ENCODE data around the gene DEAF1.

Gene DEAF1

GRCh38 chr11:620935-621814 lies 73.8 kb downstream of the DEAF1 start:
- no peak for DNase-seq

DNA sequence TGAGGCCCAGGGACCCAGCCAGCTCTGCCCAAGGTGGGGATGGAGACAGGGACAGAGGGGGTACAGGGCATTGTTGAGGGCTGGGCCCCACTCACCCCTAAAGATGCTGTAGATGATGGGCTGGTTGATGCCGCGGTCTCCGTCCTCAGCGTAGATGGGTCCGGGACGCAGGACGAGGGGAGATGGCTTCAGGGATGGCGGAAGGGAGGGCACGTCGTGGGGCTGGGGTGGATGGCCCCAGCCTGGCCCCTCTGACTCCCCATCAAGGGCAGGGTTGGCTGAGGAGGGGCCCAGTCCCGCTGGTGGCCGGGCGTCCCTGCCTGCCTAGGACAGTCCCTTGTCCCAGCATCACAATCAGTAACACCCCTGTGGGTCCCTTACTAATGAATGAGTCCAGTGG lies 74.8 kb downstream of the DEAF1 start:
- no peak for DNase-seq

DNA sequence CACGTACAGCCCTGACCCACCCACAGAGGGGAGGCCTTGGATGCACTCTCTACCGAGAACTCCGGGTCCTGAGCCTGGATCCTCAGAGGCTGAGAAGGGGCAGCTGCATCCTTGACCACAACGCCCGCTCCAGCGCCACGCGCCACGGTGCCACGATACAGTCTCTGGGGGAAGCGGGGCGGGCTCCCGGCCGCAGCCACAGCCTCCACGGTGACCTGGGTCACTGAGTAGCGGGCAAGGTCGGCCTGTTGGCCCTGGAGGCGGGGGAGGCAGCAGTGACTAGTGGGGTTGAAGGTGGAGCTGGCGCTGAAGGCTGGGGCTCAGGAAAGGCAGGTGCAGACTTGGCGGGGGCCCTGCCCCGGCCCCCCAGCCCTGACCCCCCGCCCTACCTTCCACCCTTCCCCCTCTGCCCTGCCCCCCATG lies 75.4 kb downstream of the DEAF1 start:
- DNase-seq, result no peak

GRCh38 chr11:618856-619627 lies 76.0 kb downstream of the DEAF1 start:
- no peak for DNase-seq

DNA sequence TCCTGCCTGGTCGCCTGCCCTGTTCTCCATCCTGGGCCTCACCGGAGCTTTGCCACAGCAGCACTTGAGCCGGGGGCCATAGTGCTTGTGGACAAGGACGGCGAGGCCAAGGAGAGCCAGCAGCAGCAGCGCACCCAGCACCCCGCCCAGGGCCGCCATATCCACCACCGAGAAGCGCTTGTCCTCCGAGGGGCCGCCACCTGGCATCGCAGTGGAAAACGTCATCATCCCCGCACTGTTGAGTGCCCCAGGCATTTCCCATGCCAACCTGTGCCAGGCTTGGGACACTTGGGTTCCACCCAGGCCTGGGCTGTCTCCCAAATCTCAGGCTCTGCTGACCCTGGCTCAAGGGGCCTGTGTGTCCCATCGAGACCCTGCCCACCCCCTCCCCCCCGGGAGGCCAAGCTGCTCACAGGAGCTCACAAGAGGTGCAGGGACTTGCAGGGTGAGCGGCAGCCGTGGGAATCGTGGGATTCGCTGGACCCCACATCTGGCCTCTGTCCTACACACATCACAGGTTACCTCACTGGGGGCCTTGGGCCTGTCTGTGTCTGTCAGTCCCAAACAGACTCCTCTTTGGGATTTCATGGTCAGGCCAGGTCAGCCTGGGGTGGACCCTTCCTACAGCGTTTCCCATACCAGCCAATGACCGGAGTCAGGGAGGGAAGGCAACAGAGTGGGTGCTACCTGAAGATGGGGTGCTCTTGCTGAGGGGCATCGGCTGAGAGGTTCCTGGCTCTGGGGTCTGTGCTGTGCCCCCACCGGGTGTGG lies 76.9 kb downstream of the DEAF1 start:
- DNase-seq, result no peak

- no peak for DNase-seq
Observed at GRCh38 chr11:617199-617911, 77.7 kb downstream of the DEAF1 start.

DNA sequence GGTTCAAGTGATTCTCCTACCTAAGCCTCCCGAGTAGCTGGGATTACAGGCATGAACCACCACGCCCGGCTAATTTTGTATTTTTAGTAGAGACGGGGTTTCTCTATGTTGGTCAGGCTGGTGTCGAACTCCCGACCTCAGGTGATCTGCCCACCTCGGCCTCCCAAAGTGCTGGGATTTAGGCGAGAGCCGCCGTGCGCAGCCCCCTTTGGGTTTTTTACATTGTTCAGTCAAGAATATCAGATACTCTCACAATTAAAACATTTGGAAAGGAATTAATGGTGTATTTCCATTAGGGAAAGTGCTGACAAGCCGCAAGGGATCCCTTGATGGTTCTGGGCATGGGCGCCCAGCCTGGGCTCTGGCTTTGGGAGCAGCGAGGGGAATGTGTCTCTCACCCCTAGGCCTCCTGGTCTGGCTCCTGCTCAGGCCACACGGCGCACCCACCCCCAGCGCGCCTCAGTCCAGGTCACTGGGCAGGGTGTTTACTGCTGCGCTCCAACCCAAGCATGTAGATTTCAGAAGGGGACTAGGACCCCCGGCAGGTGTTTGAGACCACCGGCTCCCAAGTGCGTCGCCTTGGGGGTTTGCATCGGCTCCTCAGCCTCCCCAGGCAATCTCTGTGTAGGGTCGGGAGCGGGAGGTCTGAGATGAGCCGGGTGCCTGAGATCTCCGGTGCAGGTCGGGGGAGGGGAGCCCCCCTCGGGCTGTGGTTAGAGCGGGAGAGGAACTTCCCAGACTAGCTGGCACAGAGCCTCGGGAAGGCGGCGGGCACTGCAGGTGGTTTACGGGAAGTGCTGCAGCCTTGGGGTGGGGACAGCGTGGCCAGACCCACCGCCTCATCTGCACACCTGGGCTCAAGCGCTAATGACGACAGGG lies 78.5 kb downstream of the DEAF1 start:
- DNase-seq, result no peak

GRCh38 chr11:615504-616319 lies 79.3 kb downstream of the DEAF1 start, which contains the start of gene IRF7:
IRF7 (minus strand) TSS chr11:615950; CDS start chr11:615364, 586 bp downstream.
- DNase-seq, result peak; percentile 85

DNA sequence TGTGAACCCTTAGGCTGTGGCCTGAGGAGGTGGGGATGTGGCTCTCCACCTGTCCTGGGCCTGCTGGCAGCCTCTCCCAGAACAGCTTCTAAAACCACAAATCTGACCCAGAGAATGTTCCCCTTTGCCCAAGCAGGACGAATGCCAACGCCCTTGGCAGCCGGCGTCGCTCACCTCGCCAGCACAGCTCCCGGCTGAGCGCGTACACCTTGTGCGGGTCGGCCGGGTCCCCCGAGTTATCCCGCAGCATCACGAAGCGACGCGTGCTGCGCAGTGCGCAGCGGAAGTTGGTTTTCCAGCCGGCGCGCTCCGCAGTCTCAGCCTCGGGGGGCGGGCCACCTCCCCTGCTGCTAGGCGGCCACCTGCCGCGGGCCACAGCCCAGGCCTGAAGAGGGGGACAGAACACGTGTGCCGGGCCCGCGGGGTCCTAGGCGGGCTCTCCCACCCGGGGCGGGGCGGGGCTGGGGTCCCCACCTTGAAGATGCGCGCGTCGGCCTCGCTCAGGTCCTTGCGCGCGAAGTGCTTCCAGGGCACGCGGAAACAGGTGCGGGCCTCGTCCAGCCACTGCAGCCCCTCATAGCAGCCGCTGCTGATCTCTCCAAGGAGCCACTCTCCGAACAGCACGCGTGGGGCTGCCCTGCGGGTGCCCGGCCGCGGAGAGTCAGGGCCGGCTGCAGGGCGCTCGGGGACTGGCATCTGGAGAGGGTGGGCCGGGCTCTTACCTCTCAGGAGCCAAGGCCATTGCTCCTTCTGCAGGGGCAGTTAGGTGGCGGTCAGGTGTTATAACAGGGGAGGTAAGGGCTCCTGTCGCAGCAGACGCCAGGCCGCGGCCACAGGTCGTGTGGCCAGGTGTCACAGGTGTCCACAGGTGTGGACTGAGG lies 80.2 kb downstream of the DEAF1 start:
- no peak for DNase-seq

DNA sequence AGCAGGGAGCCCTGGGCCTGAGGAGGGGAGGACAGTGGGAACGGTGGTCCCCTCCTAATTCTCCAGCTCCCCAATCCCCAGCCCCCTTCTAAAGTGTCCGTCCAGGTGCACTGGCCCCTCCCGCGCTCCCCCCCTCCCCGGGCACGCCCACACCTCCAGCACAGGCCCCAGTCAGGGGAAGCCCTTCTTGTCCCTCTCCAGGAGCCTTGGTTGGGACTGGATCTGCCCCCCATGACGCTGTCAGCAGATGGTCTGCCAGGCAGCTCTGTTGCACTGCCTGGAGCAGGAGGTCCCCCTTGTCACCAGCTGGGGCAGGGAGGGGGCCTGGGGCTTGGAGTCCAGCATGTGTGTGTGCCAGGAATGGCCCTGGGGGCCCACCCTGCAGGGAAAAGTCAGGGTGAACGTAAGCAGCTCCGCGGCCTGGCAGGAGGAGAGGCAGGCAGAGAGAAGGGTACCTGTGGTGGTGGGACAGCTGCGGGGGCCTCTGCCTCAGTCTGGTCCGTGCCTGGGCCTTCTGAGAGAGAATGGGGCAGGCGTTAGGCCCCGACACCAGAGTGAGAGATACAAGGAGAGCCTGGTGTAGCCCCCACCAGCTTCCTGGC lies 80.9 kb downstream of the DEAF1 start:
- DNase-seq, result no peak

DNA sequence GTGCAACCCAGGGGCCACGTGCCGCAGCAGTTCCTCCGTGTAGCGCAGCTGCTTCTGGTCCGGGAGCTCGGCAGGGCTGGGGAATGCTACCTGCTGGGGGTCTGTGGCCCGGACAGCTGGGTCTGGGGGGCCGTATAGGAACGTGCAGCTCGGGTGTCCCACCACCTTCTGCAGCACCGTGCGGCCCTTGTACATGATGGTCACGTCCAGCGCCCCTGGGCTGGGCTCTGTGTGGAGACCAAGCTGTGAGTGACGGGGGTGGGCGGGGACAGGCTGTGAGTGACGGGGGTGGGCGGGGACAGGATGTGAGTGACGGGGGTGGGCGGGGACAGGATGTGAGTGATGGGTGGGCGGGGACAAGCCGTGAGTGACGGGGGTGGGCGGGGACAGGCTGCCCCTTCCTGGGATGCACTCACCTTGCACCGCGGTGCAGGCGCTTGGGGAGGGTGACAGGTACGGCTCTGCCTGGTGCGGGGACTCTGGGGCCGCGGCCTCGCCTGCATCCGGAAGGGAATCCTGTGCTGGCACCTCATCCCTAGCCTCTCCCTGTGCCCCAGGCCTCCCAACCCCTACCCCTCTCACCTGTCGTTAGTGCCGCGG lies 81.6 kb downstream of the DEAF1 start:
- peak; percentile 83 for DNase-seq

GRCh38 chr11:612961-613300 lies 82.1 kb downstream of the DEAF1 start:
- DNase-seq, result no peak

DNA sequence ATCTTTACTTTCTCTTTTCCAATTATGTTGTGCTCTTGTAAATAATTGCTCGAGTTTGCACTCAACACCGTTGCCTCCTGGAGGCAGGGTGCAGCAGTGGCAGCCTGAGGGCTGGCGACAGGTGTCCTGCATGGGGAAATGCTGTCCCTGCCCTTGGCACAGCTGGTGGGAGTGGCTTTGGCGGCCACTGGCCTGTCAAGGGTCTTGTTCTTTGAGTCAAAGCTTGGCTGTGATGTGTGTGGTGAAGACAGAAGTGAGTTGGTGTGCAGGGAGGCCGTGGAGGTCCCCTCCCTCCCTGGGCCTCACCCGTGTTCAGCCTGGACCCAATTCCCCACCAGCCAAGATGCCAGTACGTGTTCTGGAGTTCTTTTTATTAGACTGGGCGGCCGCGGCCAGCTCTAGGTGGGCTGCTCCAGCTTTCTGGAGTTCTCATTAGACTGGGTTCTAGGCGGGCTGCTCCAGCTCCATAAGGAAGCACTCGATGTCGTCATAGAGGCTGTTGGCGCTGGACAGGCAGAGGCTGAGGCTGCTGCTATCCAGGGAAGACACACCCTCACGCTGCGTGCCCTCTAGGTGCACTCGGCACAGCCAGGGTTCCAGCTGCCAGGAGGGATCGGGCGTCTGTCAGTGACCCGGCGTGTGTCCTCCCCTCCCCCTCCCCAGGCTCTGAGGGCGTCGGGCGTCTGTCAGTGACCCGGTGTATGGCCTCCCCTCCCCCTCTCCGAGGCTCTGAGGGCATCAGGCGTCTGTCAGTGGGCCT lies 82.6 kb downstream of the DEAF1 start:
- no peak for DNase-seq

DNA sequence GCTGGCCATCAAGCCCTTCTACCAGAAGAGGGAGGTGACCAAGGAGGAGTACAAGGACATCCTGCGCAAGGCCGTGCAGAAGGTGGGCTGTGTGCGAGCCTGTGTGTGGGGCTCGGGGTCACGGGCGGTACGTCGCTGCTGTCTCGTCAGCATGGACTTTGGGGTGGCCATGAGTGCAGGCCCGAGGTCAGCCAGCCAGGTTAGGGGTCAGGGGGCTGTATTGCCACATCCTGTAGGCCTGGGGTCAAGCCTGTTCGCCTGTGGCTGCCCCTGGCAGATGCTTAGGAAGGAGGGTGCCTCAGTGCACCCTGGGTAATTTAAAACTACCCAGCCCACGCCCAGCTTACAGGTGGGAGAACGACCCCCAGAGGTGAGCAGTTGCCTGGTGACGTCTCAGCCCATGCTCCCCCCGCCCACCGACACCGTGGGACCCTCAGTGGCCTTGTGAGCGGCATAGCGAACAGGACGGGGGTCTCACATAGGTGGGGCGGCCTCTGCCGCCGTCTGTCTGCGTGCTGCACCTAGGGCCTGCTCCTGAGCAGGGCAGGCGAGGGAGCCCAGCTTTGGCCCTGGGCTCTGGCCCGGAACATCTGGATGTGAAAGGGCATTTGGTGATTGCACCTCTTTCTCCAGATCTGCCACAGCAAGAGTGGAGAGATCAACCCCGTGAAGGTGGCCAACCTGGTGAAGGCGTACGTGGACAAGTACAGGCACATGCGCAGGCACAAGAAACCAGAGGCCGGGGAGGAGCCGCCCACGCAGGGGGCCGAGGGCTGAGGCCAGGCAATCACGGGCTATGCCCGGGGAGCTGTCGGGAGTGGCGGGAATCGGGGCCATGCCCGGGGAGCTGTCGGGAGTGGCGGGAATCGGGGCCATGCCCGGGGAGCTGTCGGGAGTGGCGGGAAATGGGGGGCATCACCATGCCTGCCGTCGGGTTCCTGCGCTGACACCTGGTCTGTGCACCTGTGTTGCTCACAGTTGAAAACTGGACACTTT lies 83.7 kb downstream of the DEAF1 start:
- no peak for DNase-seq

GRCh38 chr11:610146-610801 lies 84.7 kb downstream of the DEAF1 start:
- DNase-seq, result no peak

DNA sequence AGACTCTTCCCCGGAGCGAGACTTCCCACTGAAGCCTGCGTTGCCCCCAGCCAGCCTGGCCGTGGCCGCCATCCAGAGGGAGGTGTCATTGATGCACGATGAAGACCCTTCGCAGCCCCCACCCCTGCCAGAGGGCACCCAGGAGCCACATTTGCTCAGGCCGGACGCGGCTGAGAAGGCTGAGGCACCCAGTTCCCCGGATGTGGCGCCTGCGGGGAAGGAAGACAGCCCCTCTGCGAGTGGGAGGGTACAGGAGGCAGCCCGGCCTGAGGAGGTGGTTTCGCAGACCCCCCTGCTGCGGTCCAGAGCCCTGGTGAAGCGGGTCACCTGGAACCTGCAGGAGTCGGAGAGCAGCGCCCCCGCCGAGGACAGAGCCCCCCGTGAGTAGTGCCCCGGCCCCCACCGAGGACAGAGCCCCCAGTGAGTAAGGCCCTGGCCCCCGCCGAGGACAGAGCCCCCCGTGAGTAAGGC lies 85.6 kb downstream of the DEAF1 start:
- no peak for DNase-seq

Data from stimulated activated CD4-positive, alpha-beta T cell treated with anti-CD3 and anti-CD28 coated beads, Interleukin-4, amount 100 ng/mL, for 24 hours (primary cell).